ENCODE measurements around the gene KLHL17. TPM values are rescaled to one million over a fixed set of nuclear protein-coding genes. Genes with fewer than 3 reads are reported as not detected.
A peak's percentile ranks its signal among the peaks of the same experiment; 100 is the strongest.
"Not testable (repeated sequence)": the region's sequence is repeated elsewhere in the genome, so short reads cannot be mapped to it uniquely, and the experiment has no call there.

KLHL17 gene
- total RNA-seq, 1 donor from 2014 or later = 47.3 TPM

- no peaks in the 10 kb centered on the region for H3K9me3 Mint-ChIP-seq
- no peak overlapping the region for H3K4me3 Mint-ChIP-seq
- H3K27me3 Mint-ChIP-seq (ENCODE audit: insufficient read depth) = peaks cover 5% of the 10 kb centered on the region
- H3K27ac Mint-ChIP-seq = no peak overlapping the region
- no peaks in the 10 kb centered on the region for H3K4me1 Mint-ChIP-seq (ENCODE audit: low read depth)
- no peak for DNase-seq (ENCODE audit: low spot score)
- no peaks in the 10 kb centered on the region for H3K36me3 Mint-ChIP-seq (ENCODE audit: low read depth)
- intact Hi-C loops (cut with micrococcal nuclease) = no loop called here
Observed at GRCh38 chr1:973459-974292, 13.3 kb downstream of the KLHL17 start.

GRCh38 chr1:974293-974640 lies 13.9 kb downstream of the KLHL17 start:
- Mint-ChIP-seq H3K4me3 (no peak overlapping the region), H3K36me3 (ENCODE audit: low read depth) (no peaks in the 10 kb centered on the region)
- DNase-seq (ENCODE audit: low spot score) = no peak

GRCh38 chr1:974687-975328 lies 14.4 kb downstream of the KLHL17 start:
- Mint-ChIP-seq H3K4me3 (no peak overlapping the region), H3K4me1 (ENCODE audit: low read depth) (no peaks in the 10 kb centered on the region), H3K27ac (no peak overlapping the region), H3K36me3 (ENCODE audit: low read depth) (no peaks in the 10 kb centered on the region), H3K9me3 (no peaks in the 10 kb centered on the region), H3K27me3 (ENCODE audit: insufficient read depth) (peaks cover 5% of the 10 kb centered on the region)
- intact Hi-C loops (cut with micrococcal nuclease) = no loop called here
- DNase-seq (ENCODE audit: low spot score) = no peak

More at GRCh38 chr1:974293-974640, 13.9 kb downstream of the KLHL17 start:
- Mint-ChIP-seq H3K9me3 (no peaks in the 10 kb centered on the region), H3K27ac (no peak overlapping the region), H3K4me1 (ENCODE audit: low read depth) (no peaks in the 10 kb centered on the region), H3K27me3 (ENCODE audit: insufficient read depth) (peaks cover 5% of the 10 kb centered on the region)
- intact Hi-C loops (cut with micrococcal nuclease) = no loop called here

DNA sequence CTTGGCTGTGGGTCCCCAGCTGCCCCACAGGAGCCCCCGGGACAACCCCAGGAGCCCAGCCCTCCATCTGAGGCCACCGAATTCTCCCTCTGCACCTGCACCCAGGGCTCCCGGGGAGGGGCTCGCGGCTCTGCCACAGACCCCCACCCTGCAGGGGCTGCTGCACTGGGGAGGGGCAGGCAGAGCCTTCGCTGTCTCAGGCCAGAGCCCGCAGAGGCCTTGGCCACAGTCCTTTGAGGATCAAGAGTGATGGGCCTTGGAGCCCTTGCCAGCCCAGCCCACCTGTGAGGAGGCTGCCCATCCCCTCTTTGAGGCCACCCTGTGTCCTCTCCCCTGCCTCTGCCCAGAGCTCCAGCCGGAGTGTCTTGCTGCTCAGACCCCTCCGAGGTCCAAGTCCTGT lies 15.0 kb downstream of the KLHL17 start:
- no peaks in the 10 kb centered on the region for H3K4me1 Mint-ChIP-seq (ENCODE audit: low read depth)
- no peak for DNase-seq (ENCODE audit: low spot score)
- no peaks in the 10 kb centered on the region for H3K36me3 Mint-ChIP-seq (ENCODE audit: low read depth)
- no peak overlapping the region for H3K27ac Mint-ChIP-seq
- H3K9me3 Mint-ChIP-seq = no peaks in the 10 kb centered on the region
- peaks cover 5% of the 10 kb centered on the region for H3K27me3 Mint-ChIP-seq (ENCODE audit: insufficient read depth)
- intact Hi-C loops (cut with micrococcal nuclease) = no loop called here
- H3K4me3 Mint-ChIP-seq = no peak overlapping the region

GRCh38 chr1:975896-976683 lies 15.7 kb downstream of the KLHL17 start:
- H3K4me3 Mint-ChIP-seq = no peak overlapping the region
- no peaks in the 10 kb centered on the region for H3K9me3 Mint-ChIP-seq
- peaks cover 5% of the 10 kb centered on the region for H3K27me3 Mint-ChIP-seq (ENCODE audit: insufficient read depth)
- no peaks in the 10 kb centered on the region for H3K36me3 Mint-ChIP-seq (ENCODE audit: low read depth)
- peak; percentile 56 for DNase-seq (ENCODE audit: low spot score)
- no peak overlapping the region for H3K27ac Mint-ChIP-seq
- intact Hi-C loops (cut with micrococcal nuclease) = loop anchor here (1.0 to 2.0 kb wide), 2 partner anchors 71 to 107 kb away; no protein-coding TSS in a partner anchor
- no peaks in the 10 kb centered on the region for H3K4me1 Mint-ChIP-seq (ENCODE audit: low read depth)

DNA sequence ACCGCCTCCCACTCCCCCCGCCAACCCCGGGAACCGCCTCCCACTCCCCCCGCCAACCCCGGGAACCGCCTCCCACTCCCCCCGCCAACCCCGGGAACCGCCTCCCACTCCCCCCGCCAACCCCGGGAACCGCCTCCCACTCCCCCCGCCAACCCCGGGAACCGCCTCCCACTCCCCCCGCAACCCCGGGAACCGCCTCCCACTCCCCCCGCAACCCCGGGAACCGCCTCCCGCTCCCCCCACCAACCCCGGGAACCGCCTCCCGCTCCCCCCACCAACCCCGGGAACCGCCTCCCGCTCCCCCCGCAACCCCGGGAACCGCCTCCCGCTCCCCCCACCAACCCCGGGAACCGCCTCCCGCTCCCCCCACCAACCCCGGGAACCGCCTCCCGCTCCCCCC lies 16.4 kb downstream of the KLHL17 start:
- intact Hi-C loops (cut with micrococcal nuclease) = loop anchor here (1.0 to 2.0 kb wide), 2 partner anchors 72 to 107 kb away; no protein-coding TSS in a partner anchor
- not testable (repeated sequence) for H3K36me3 Mint-ChIP-seq (ENCODE audit: low read depth); H3K27me3 Mint-ChIP-seq (ENCODE audit: insufficient read depth); H3K9me3 Mint-ChIP-seq; H3K4me3 Mint-ChIP-seq; H3K27ac Mint-ChIP-seq; H3K4me1 Mint-ChIP-seq (ENCODE audit: low read depth); DNase-seq (ENCODE audit: low spot score)

DNA sequence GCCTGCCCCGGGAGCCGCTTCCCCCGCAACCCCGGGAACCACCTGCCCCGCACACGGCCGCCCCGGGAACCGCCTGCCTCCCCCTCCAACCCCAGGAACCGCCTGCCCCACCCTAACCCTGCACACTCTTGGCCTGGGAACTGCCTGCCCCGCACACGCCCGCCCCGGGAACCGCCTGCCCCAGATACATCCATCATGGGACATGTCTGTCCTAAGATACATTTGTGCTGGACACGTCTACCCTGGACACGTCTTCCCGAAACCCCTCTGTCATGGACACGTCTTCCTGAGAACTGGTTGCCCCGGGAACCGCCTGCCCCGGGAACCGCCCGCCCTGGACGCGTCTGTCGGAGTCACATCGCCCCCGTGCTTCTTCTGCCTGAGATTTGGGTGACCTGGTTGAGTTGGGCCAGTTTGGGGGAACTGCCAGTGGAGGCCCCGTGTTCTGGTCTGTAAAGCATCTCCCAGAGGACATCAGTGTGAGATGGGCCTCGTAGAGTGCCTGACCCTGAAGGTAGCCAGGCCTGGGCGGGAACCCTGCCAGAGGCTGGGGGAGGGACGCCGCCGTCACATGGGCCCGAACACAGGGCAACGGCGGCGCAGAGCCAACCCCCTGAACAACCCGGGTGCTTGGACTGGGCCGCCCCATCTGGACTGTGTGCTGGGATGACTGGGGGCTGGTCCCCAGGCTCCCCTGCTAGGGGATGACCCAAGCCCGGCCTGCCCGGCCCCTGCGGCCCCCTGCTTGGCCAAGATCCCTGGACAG lies 17.9 kb downstream of the KLHL17 start:
- H3K27ac Mint-ChIP-seq = peak overlapping the region; percentile 13

DNA sequence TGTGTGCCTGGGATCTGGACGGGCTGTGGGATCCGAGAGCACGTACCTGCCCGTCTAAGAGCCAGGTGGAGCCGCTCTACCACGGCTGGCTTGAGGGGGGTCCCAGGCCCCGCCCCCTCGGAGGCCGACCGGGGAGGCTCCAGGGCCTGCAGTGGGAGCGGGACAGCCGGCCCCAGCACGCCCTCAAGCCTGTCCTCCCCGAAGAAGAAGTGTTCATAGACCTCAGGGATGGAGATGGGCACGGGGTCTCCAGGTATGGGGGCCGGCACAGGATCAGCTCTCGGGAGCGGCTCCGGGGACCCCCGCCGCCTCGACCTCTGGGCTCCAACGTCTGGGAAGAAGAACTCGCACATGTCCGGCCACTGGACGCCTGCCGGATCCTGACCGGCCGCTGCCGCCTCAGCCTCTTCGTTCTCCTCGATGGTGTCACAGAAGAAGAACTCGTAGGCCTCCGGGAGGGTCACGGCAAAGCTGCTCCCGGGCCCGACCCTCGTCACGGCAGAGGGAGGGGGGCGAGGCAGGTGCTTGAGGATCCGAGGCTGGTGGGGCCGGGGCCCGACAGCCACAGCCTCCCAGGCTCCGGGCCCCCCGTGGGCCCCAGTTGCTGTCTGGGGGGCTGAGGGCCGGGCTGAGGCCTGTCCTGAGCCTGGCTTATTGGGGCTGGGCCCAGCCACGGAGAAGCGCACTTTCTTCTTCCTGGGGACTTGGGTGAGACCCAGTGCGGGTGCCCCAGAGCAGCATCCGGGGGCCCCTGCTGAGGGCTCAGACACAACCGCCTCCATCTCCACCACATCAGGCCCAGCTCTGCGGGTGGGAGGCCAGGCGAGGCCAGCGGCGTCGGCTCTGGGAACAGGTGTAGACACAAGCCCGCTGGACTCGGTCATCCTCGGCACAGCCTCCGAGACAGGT lies 18.7 kb downstream of the KLHL17 start:
- no peak overlapping the region for H3K4me3 Mint-ChIP-seq
- intact Hi-C loops (cut with micrococcal nuclease) = no loop called here
- H3K4me1 Mint-ChIP-seq (ENCODE audit: low read depth) = no peaks in the 10 kb centered on the region
- H3K9me3 Mint-ChIP-seq = no peaks in the 10 kb centered on the region
- peaks cover 10% of the 10 kb centered on the region for H3K27me3 Mint-ChIP-seq (ENCODE audit: insufficient read depth)
- H3K36me3 Mint-ChIP-seq (ENCODE audit: low read depth) = no peaks in the 10 kb centered on the region
- H3K27ac Mint-ChIP-seq = no peak overlapping the region
- no peak for DNase-seq (ENCODE audit: low spot score)

More for the DNA sequence above, 17.9 kb downstream of the KLHL17 start:
- Mint-ChIP-seq H3K4me1 (ENCODE audit: low read depth) (no peaks in the 10 kb centered on the region), H3K27me3 (ENCODE audit: insufficient read depth) (peaks cover 9% of the 10 kb centered on the region), H3K4me3 (no peak overlapping the region), H3K36me3 (ENCODE audit: low read depth) (no peaks in the 10 kb centered on the region), H3K9me3 (no peaks in the 10 kb centered on the region)
- intact Hi-C loops (cut with micrococcal nuclease) = no loop called here
- DNase-seq (ENCODE audit: low spot score) = no peak

- no peak overlapping the region for H3K27ac Mint-ChIP-seq
- no peaks in the 10 kb centered on the region for H3K36me3 Mint-ChIP-seq (ENCODE audit: low read depth)
- no peaks in the 10 kb centered on the region for H3K4me1 Mint-ChIP-seq (ENCODE audit: low read depth)
- DNase-seq (ENCODE audit: low spot score) = no peak
- no peak overlapping the region for H3K4me3 Mint-ChIP-seq
- no peaks in the 10 kb centered on the region for H3K9me3 Mint-ChIP-seq
- intact Hi-C loops (cut with micrococcal nuclease) = loop anchor here (5.0 kb wide), 1 partner anchor 313 kb away; no protein-coding TSS in a partner anchor
- peaks cover 10% of the 10 kb centered on the region for H3K27me3 Mint-ChIP-seq (ENCODE audit: insufficient read depth)
Observed at GRCh38 chr1:979744-980072, 19.3 kb downstream of the KLHL17 start.

DNA sequence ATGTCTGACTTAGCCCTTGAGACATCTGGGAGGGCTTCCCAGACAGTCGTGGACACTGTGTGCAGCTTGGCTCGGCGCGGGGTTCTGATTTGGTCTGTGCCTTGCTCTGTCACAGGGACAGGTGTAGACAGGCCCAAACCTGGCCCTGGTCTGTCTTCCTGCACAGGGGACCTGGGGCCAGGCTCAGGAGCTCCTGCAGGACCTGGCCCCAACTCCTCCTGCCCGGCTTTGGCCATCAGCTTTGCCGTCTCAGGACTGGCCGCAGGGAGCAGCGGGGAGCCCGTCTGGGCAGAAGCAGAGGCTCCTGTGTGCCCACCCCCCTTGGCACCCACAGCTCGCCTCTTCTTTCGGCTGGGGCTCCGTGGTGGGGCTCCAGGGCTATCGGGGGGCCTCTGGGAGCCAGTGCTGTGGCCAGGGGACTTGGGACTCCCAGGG lies 19.8 kb downstream of the KLHL17 start:
- H3K27ac Mint-ChIP-seq = no peak overlapping the region
- H3K27me3 Mint-ChIP-seq (ENCODE audit: insufficient read depth) = peaks cover 15% of the 10 kb centered on the region
- no peak overlapping the region for H3K4me3 Mint-ChIP-seq
- H3K4me1 Mint-ChIP-seq (ENCODE audit: low read depth) = no peaks in the 10 kb centered on the region
- intact Hi-C loops (cut with micrococcal nuclease) = loop anchor here (5.0 kb wide), 1 partner anchor 312 kb away; no protein-coding TSS in a partner anchor
- H3K36me3 Mint-ChIP-seq (ENCODE audit: low read depth) = no peaks in the 10 kb centered on the region
- H3K9me3 Mint-ChIP-seq = no peaks in the 10 kb centered on the region
- DNase-seq (ENCODE audit: low spot score) = no peak

DNA sequence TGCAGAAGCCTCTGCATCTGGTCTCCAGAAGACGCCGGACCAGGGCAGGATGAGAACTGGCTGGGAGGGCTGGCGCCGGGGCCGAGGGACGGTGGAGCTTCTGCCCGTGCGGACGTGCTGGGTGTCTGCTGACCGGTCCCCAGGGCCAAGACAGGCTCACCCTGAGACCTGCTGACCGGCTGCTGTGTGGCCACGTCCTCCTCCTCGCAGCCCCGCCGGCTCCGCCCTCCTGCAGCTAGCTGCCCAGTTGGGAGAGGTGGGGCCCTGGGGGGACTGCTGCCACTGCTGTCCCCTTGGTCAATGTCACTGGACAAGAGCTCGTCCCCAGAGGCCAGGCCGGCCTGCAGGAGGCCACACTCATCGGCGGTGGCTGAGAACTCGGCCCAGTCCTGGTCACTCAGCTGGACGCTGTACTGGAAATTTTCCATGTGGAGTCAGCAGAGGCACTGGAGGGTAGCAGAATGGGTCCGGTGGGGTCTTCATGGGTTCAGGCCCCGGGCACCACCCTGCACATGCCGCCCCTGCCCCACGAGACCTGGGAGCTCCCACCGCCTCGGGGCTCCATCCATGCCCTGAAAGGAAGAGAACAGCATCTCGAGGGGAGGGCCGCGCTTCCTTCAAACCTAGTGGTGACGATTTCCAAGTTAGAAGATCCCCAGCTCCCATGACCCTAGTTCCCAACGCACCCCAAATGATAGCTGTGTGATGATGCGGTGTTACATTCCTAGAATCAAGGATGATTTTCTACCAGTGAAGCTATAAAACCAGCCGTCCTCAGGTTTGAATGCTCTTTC lies 20.4 kb downstream of the KLHL17 start:
- Mint-ChIP-seq H3K4me3 (no peak overlapping the region), H3K4me1 (ENCODE audit: low read depth) (no peaks in the 10 kb centered on the region), H3K36me3 (ENCODE audit: low read depth) (no peaks in the 10 kb centered on the region), H3K9me3 (no peaks in the 10 kb centered on the region), H3K27ac (no peak overlapping the region), H3K27me3 (ENCODE audit: insufficient read depth) (peaks cover 13% of the 10 kb centered on the region)
- intact Hi-C loops (cut with micrococcal nuclease) = loop anchor here (5.0 kb wide), 1 partner anchor 312 kb away; no protein-coding TSS in a partner anchor
- no peak for DNase-seq (ENCODE audit: low spot score)
